GM15510 (cell line): ENCODE data around the gene GJC3.

ENCODE experiments used
- POLR2A ChIP-seq: IDR thresholded peaks from 3 replicates; pipeline ENCODE4 v1.6.1; 2011; ENCODE audit warnings: borderline replicate concordance; ENCODE audit not compliant: insufficient read length; ENCODE audit errors: extremely low read depth

The GJC3 gene

GRCh38 chr7:99928994-99929729 is at the start of gene GJC3:
Gene GJC3, minus strand, starts transcription at chr7:99929620. Its CDS starts 0 bp downstream, at chr7:99929620.
- TF ChIP-seq POLR2A = no peak

GRCh38 chr7:99976626-99977025 is 47.2 kb upstream of the GJC3 start:
- no peak for TF ChIP-seq POLR2A

- TF ChIP-seq POLR2A = no peak
Observed at GRCh38 chr7:99975782-99976521, 46.5 kb upstream of the GJC3 start, which contains the start of gene AZGP1. Gene AZGP1, minus strand, starts transcription at chr7:99976031. Its CDS starts 11 bp downstream, at chr7:99976020.

GRCh38 chr7:99974681-99975080 is 45.3 kb upstream of the GJC3 start:
- TF ChIP-seq POLR2A = no peak

DNA sequence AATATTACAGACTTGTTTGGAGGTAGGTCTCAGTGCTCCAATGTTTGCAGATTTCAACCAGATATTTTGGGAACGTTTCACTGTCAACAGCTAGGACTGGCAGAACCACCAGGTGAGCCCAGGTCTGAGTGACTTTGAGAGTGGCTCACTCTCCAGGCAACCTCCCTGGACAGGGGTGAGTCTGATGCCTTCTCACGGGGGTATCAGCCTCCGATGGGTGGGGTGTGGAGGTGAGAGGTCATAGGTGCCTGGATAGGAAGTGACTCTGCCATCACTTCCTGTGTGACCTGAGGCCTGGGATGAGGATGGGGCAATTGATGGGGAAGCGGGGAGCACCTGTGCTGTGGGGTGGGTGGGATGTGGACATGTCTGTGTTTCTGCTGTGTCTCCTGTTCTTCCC is 41.8 kb upstream of the GJC3 start:
- TF ChIP-seq POLR2A = no peak

DNA sequence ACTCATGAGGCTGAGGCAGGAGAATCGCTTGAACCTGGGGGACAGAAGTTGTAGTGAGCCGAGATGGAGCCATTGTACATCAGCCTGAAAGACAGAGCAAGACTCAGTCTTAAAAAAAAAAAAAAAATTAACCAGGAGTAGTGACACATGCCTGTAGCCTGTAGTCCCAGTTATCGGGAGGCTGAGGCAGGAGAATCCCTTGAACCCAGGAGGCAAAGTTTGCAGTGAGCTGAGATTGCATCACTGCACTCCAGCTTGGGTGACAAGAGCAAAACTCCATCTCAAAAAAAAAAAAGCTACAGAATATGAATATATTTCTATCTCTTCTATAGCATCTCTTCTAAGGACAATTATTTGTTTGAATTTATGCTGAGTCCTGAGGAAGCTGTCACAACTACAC is 39.9 kb upstream of the GJC3 start:
- TF ChIP-seq POLR2A = no peak

DNA sequence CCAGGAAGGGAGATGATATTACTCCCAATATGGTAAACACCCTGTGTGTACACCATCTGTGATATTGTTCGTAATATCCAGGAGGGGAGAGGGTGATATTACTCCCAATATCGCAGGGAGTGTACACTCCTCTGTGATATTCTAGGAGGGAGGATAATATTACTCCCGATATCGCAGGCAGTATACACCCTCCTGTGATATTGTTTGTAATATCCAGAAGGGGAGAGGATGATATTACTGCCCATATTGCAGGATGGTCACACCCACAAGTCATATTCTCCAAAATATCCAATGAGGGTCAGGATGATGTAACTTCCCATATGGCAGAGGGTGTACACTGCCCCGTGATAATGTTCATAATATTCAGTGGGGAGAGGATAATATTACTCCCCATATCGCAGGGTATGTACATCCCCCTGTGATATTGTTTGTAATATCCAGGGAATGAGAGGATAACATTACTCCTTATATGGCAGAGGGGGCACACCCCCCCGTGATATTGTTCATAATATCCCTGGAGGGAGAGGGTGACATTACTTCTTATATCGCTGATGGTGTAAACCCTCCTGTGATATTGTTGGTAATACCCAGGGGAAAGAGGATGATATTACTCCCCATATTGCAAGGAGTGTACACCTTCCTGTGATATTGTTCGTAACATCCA is 29.3 kb upstream of the GJC3 start:
- no peak for TF ChIP-seq POLR2A

GRCh38 chr7:99955247-99955646 is 25.8 kb upstream of the GJC3 start:
- no peak for TF ChIP-seq POLR2A

DNA sequence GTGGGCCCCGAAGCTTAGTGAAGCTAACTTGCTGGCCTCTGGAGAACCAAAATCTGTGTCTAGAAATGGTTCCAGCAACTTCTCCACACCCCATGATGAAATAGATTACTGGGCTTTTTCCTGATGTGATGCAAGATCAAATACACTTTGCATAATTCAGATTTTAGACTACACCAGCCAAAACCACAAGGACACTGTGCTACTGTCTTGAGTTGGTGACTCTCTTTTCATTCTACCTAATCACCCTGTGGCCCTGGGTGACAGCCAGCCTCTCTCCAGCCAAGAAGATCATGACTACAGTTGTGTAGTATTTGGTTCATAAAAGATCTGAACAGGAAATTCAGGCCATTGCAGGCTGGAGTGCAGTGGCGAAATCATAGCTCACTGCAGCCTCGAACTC is 24.2 kb upstream of the GJC3 start:
- TF ChIP-seq POLR2A = no peak

GRCh38 chr7:99949645-99950228 is 20.3 kb upstream of the GJC3 start:
- TF ChIP-seq POLR2A = no peak

GRCh38 chr7:99947608-99948007 is 18.2 kb upstream of the GJC3 start:
- TF ChIP-seq POLR2A = no peak

- no peak for TF ChIP-seq POLR2A
Observed at GRCh38 chr7:99944497-99945070, 15.2 kb upstream of the GJC3 start.

DNA sequence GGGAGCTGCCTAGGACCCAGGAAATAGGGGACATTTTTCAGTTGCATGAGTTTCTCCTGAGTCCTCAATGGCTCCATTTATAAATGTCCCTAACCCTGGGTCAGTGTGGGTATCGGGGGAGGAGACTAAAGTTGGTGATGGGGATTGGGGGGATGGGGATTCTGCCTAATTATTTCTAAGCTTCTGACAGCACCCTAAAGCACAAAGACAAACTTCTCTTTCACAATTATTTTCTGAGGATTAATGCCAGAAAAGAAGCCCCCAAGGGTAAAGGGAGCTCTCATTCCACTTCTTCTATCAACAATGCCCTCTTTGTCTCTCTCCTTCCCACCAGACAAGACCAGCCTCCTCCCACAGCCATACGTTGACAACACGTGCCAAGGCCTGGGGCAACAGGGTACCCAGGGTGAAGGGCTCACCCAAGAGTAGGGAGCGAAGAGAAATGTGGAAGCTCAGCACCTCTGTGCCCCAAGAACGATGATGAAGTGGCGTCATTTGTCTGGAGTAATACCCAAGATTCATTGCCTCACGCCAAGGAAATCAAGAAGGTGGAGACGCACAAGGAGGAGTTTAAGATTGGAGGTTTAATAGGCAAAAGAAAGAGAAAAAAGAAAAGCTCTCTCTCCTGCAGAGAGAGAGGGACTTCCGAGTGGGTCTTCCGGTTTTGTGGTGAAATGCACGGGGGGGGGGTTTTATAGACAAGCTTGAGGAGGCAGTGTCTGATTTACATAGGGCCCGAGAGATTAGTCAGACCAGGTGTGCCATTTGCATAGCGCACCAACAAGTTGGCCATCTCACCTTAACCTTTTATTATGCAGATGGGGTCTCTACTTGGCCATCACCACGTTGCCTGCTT is 14.4 kb upstream of the GJC3 start:
- no peak for TF ChIP-seq POLR2A

GRCh38 chr7:99938296-99938695 is 8.9 kb upstream of the GJC3 start:
- no peak for TF ChIP-seq POLR2A
